Stimulated activated CD8-positive, alpha-beta memory T cell treated with anti-CD3 and anti-CD28 coated beads, Interleukin-12 subunit alpha, Interleukin-12 subunit beta, amount 100 ng/mL, for 24 hours (primary cell): ENCODE data around the gene TF.

Experiments
- DNase-seq: peaks from one replicate; pipeline ENCODE4 v3.0.0-alpha.2; 2020; ENCODE audit errors: extremely low read depth

TF gene

GRCh38 chr3:133812872-133813271 is 66.7 kb downstream of the TF start:
- DNase-seq: no peak

GRCh38 chr3:133815386-133815785 is 69.2 kb downstream of the TF start:
- DNase-seq: no peak

GRCh38 chr3:133820129-133820528 is 73.9 kb downstream of the TF start:
- no peak for DNase-seq

- DNase-seq: no peak
Measured at GRCh38 chr3:133820889-133821675, 74.9 kb downstream of the TF start.

GRCh38 chr3:133821767-133822638 is 75.8 kb downstream of the TF start:
- no peak for DNase-seq

- no peak for DNase-seq
Measured at GRCh38 chr3:133824961-133825485, 78.8 kb downstream of the TF start.

GRCh38 chr3:133825969-133826727 is 80.0 kb downstream of the TF start:
- DNase-seq: no peak

- no peak for DNase-seq
Measured at GRCh38 chr3:133827136-133827535, 80.9 kb downstream of the TF start.

GRCh38 chr3:133827684-133828083 is 81.5 kb downstream of the TF start:
- no peak for DNase-seq

GRCh38 chr3:133828576-133829309 is 82.5 kb downstream of the TF start:
- no peak for DNase-seq

- no peak for DNase-seq
Measured at GRCh38 chr3:133829310-133829707, 83.1 kb downstream of the TF start.

GRCh38 chr3:133830071-133830470 is 83.9 kb downstream of the TF start:
- no peak for DNase-seq

- no peak for DNase-seq
Measured at GRCh38 chr3:133831966-133832801, 86.0 kb downstream of the TF start.

GRCh38 chr3:133832802-133833144 is 86.6 kb downstream of the TF start:
- DNase-seq: no peak

- DNase-seq: no peak
Measured at GRCh38 chr3:133833267-133833666, 87.1 kb downstream of the TF start.

- no peak for DNase-seq
Measured at GRCh38 chr3:133833880-133834620, 87.9 kb downstream of the TF start.

- DNase-seq: no peak
Measured at GRCh38 chr3:133834621-133835417, 88.6 kb downstream of the TF start.

GRCh38 chr3:133835418-133835743 is 89.2 kb downstream of the TF start:
- no peak for DNase-seq

- no peak for DNase-seq
Measured at GRCh38 chr3:133835961-133836360, 89.8 kb downstream of the TF start.
